HCT116 (cell line): ENCODE data around the gene CHKA. TPM values are rescaled to one million over a fixed set of nuclear protein-coding genes. Genes with fewer than 3 reads are reported as not detected.
A peak's percentile ranks its signal among the peaks of the same experiment; 100 is the strongest.

ENCODE experiments used
- ATAC-seq: fragments of 200-7000 bp; cut with Tn5 transposase; 2 replicates; pipeline ENCODE4 v1.9.1; 2020; ENCODE audit warnings: mild to moderate bottlenecking, moderate library complexity
- BruUV-seq: library from RNA; stranded (reverse); fragments of 400-500 nt; replicated peaks from 2 replicates; lab custom pipeline; 2021; lab: Mats Ljungman, UMichigan
- CTCF ChIA-PET: fragments of 300-600 bp; sonication (Branson Sonifier 250); formaldehyde crosslinking; loops from one replicate; lab custom pipeline; 2021; ENCODE audit warnings: antibody characterized with exemption; lab: Charles Lee
- POLR2A ChIA-PET: fragments of 300-600, 350-600 bp; sonication (Branson Sonifier 250); formaldehyde crosslinking; loops from one replicate; lab custom pipeline; 2021; ENCODE audit warnings: antibody characterized with exemption; lab: Charles Lee
- RAD21 ChIA-PET, 2 experiments: fragments of 300-600 bp; sonication (Branson Sonifier 250); formaldehyde crosslinking; loops; one replicate each; lab custom pipeline; 2023; ENCODE audit warnings: low total read pairs in 2 of 2; ENCODE audit not compliant: uncharacterized antibody in 2 of 2, unreplicated experiment in 2 of 2, low non-redundant PET in 1 of 2; lab: Charles Lee
- DNase-seq: peaks from one replicate; pipeline ENCODE4 v3.0.0-alpha.2; 2010; ENCODE audit warnings: low read depth, low spot score
- H2AFZ ChIP-seq: fragments of 200-600 bp; shearing (Covaris generic), sonication (generic); 2 replicates; pipeline ENCODE4 v1.6.1; 2017; ENCODE audit warnings: low read depth, mixed run types, mixed read lengths, antibody characterized with exemption, low read length; ENCODE audit not compliant: poor library complexity, severe bottlenecking
- H3K27ac ChIP-seq: 2 replicates; pipeline ENCODE4 v1.5.1; 2012; ENCODE audit warnings: low read depth, low read length
- H3K27me3 ChIP-seq: fragments of 200-600 bp; sonication (generic); 2 replicates; pipeline ENCODE4 v1.6.1; 2016; ENCODE audit warnings: mixed run types, low read length, mixed read lengths; ENCODE audit not compliant: insufficient read depth
- H3K36me3 ChIP-seq, 2 experiments: fragments of 200-500 bp in 1 of 2; fragments of 200-600 bp in 1 of 2; sonication (Bioruptor generic) in 1 of 2; sonication (generic) in 1 of 2; 2 replicates each; pipeline versions ENCODE4 v1.5.1 to v1.6.1; 2014 to 2016; ENCODE audit warnings: low read length in 2 of 2, inconsistent platforms in 1 of 2, mixed read lengths in 1 of 2, mixed run types in 1 of 2; ENCODE audit not compliant: insufficient read depth in 2 of 2, control insufficient read depth in 1 of 2
- H3K4me1 ChIP-seq, 2 experiments: fragments of 200-600 bp in 1 of 2; sonication (generic) in 1 of 2; 2 replicates each; pipeline versions ENCODE4 v1.5.1 to v1.6.1; 2012 to 2017; ENCODE audit warnings: low read length in 2 of 2, inconsistent platforms in 1 of 2, mild to moderate bottlenecking in 1 of 2, mixed read lengths in 1 of 2, mixed run types in 1 of 2, moderate library complexity in 1 of 2; ENCODE audit not compliant: insufficient read depth in 2 of 2, control insufficient read depth in 1 of 2
- H3K4me2 ChIP-seq: fragments of 200-600 bp; sonication (generic); 2 replicates; pipeline ENCODE4 v1.6.1; 2017; ENCODE audit warnings: mixed run types, low read length, mixed read lengths
- H3K4me3 ChIP-seq, 2 experiments: fragments of 200-600 bp in 1 of 2; sonication (generic) in 1 of 2; replicated peaks in 1 of 2; 2 replicates each; pipeline ENCODE4 v1.5.1; 2011 to 2016; ENCODE audit warnings: low read length in 2 of 2, control low read depth in 1 of 2, low read depth in 1 of 2, mild to moderate bottlenecking in 1 of 2, mixed read lengths in 1 of 2, mixed run types in 1 of 2
- H3K79me2 ChIP-seq: fragments of 200-600 bp; sonication (generic); 2 replicates; pipeline ENCODE4 v1.6.1; 2017; ENCODE audit warnings: mild to moderate bottlenecking, mixed run types, low read length, moderate library complexity, mixed read lengths; ENCODE audit not compliant: insufficient read depth
- H3K9ac ChIP-seq: fragments of 200-600 bp; sonication (generic); 2 replicates; pipeline ENCODE4 v1.6.1; 2016; ENCODE audit warnings: low read length, mixed read lengths
- H3K9me2 ChIP-seq: fragments of 200-600 bp; sonication (generic), shearing (Covaris generic); 2 replicates; pipeline ENCODE4 v1.6.1; 2017; ENCODE audit warnings: mixed run types, mild to moderate bottlenecking, moderate library complexity; ENCODE audit not compliant: insufficient read depth
- H3K9me3 ChIP-seq, 2 experiments: fragments of 200-500 bp in 1 of 2; fragments of 200-600 bp in 1 of 2; sonication (Bioruptor generic) in 1 of 2; sonication (generic) in 1 of 2; 2 replicates each; pipeline ENCODE4 v1.6.1; 2014 to 2017; ENCODE audit warnings: low read length in 2 of 2, mixed read lengths in 2 of 2, inconsistent platforms in 1 of 2, low read depth in 1 of 2, mild to moderate bottlenecking in 1 of 2, mixed run types in 1 of 2, moderate library complexity in 1 of 2; ENCODE audit not compliant: control insufficient read depth in 1 of 2, insufficient read depth in 1 of 2
- H4K20me1 ChIP-seq: fragments of 200-600 bp; sonication (generic), shearing (Covaris generic); 2 replicates; pipeline ENCODE4 v1.6.1; 2017; ENCODE audit warnings: mixed run types, mild to moderate bottlenecking, moderate library complexity; ENCODE audit not compliant: insufficient read depth
- ATF3 ChIP-seq: IDR thresholded peaks from 2 replicates; pipeline ENCODE4 v1.6.1; 2012
- CBX3 ChIP-seq: IDR thresholded peaks from 2 replicates; pipeline ENCODE4 v1.6.1; 2012; ENCODE audit warnings: low read depth
- CEBPB ChIP-seq: IDR thresholded peaks from 2 replicates; pipeline ENCODE4 v1.6.1; 2012; ENCODE audit warnings: low read depth
- CTCF ChIP-seq, 3 experiments: fragments of 200-600 bp in 1 of 3; sonication (generic) in 1 of 3; IDR thresholded peaks in 2 of 3; conservative IDR thresholded peaks in 1 of 3; 2 replicates each; pipeline ENCODE4 v1.5.1; 2012 to 2017; ENCODE audit warnings: low read depth in 2 of 3, low read length in 2 of 3, antibody characterized with exemption in 1 of 3, borderline replicate concordance in 1 of 3, control low read depth in 1 of 3, mild to moderate bottlenecking in 1 of 3, mixed read lengths in 1 of 3, mixed run types in 1 of 3, moderate library complexity in 1 of 3; ENCODE audit not compliant: insufficient read depth in 1 of 3
- ELF1 ChIP-seq: IDR thresholded peaks from 2 replicates; pipeline ENCODE4 v1.6.1; 2012; ENCODE audit warnings: low read depth, borderline replicate concordance
- EZH2phosphoT487 ChIP-seq: fragments of 200-600 bp; IDR thresholded peaks from 2 replicates; pipeline ENCODE4 v1.6.1; 2018; ENCODE audit warnings: antibody characterized with exemption, borderline replicate concordance
- JUND ChIP-seq: IDR thresholded peaks from 2 replicates; pipeline ENCODE4 v1.6.1; 2012
- MAX ChIP-seq: IDR thresholded peaks from 2 replicates; pipeline ENCODE4 v1.6.1; 2012
- SIN3A ChIP-seq: IDR thresholded peaks from 2 replicates; pipeline ENCODE4 v1.6.1; 2012; ENCODE audit warnings: low read depth
- SP1 ChIP-seq: IDR thresholded peaks from 2 replicates; pipeline ENCODE4 v1.6.1; 2012; ENCODE audit warnings: low read depth
- SRF ChIP-seq: IDR thresholded peaks from 2 replicates; pipeline ENCODE4 v1.6.1; 2012; ENCODE audit warnings: low read depth
- TCF7L2 ChIP-seq: IDR thresholded peaks from 2 replicates; pipeline ENCODE4 v1.7.0; 2011; ENCODE audit warnings: borderline replicate concordance, inconsistent platforms; ENCODE audit not compliant: insufficient read depth, insufficient read length; ENCODE audit errors: extremely low read depth
- YY1 ChIP-seq: IDR thresholded peaks from 2 replicates; pipeline ENCODE4 v1.6.1; 2011; ENCODE audit warnings: low read length, low read depth, moderate library complexity, mild to moderate bottlenecking; ENCODE audit not compliant: insufficient replicate concordance; ENCODE audit errors: extremely low read depth
- ZBTB33 ChIP-seq: IDR thresholded peaks from 2 replicates; pipeline ENCODE4 v1.6.1; 2011; ENCODE audit warnings: mild to moderate bottlenecking, low read length, moderate library complexity; ENCODE audit not compliant: insufficient replicate concordance; ENCODE audit errors: extremely low read depth
- ZFX ChIP-seq: fragments of 450-650 bp; IDR thresholded peaks from 2 replicates; pipeline ENCODE4 v1.6.1; 2017
- intact Hi-C: fragments of 100-400 bp; cut with micrococcal nuclease; formaldehyde crosslinking; loops from 2 replicates; pipeline ENCODE4 v1.10.0; 2022
- total RNA-seq: library from RNA; stranded (reverse); gene quantifications from one replicate; pipeline ENCODE4 v1.2.1, GENCODE V29; 2021; ENCODE audit not compliant: unreplicated experiment

The CHKA gene
- total RNA-seq, 1 experiment from 2014 or later: 33.1 TPM

GRCh38 chr11:68027667-68028066 is 93.5 kb downstream of the CHKA start:
- TF ChIP-seq EZH2phosphoT487: no peak
- TF ChIP-seq ZBTB33: no peak
- TF ChIP-seq SIN3A: no peak
- TF ChIP-seq, all 23 proteins: peak for 0
- H3K4me1 ChIP-seq: peaks cover 37 to 68% of the 10 kb centered on the region in 2 experiments
- no peaks in the 10 kb centered on the region for H4K20me1 ChIP-seq
- CTCF ChIA-PET: no interaction called here
- H2AFZ ChIP-seq: no peak overlapping the region
- peaks cover 0 to 3% of the 10 kb centered on the region in 2 experiments; a peak in 1 of 4 replicates for H3K36me3 ChIP-seq
- H3K9me2 ChIP-seq: no peaks in the 10 kb centered on the region
- RAD21 ChIA-PET: no interaction called here
- H3K27me3 ChIP-seq: no peaks in the 10 kb centered on the region
- no TSS peak for BruUV-seq
- peak overlapping the region; percentile 80 for H3K27ac ChIP-seq
- peaks cover 20% of the 10 kb centered on the region for H3K79me2 ChIP-seq
- peak overlapping the region; percentile 84 for H3K4me2 ChIP-seq
- H3K9me3 ChIP-seq: peaks cover 0 to 5% of the 10 kb centered on the region in 2 experiments; a peak in 1 of 4 replicates
- intact Hi-C loops: loop anchor here (5.0 kb wide), 1 partner anchor 180 kb away; no protein-coding TSS in a partner anchor
- peak overlapping the region; percentile 94 for H3K9ac ChIP-seq
- H3K4me3 ChIP-seq: peak overlapping the region in 1 of 2 experiments; percentile 29; a peak in 2 of 4 replicates
- POLR2A ChIA-PET: interaction anchor here (1.9 kb wide), 1 partner anchor 18 kb away, joined by 6 read pairs; the partner anchor contains the start of gene ALDH3B1
- no peak for DNase-seq
- no peak; the same call in 1 of the 2 replicates for ATAC-seq

GRCh38 chr11:68026391-68027105 is 94.6 kb downstream of the CHKA start:
- H3K9me2 ChIP-seq: no peaks in the 10 kb centered on the region
- no peak for ATAC-seq
- no TSS peak for BruUV-seq
- POLR2A ChIA-PET: no interaction called here
- intact Hi-C loops: loop anchor here (5.0 kb wide), 1 partner anchor 181 kb away; no protein-coding TSS in a partner anchor
- no peaks in the 10 kb centered on the region for H3K27me3 ChIP-seq
- no peaks in the 10 kb centered on the region for H3K36me3 ChIP-seq
- H3K27ac ChIP-seq: no peak overlapping the region
- no peak overlapping the region for H3K4me2 ChIP-seq
- H3K4me1 ChIP-seq: peaks cover 29 to 59% of the 10 kb centered on the region in 2 experiments
- peaks cover 0 to 5% of the 10 kb centered on the region in 2 experiments; a peak in 1 of 4 replicates for H3K9me3 ChIP-seq
- no peak for DNase-seq
- RAD21 ChIA-PET: no interaction called here
- H3K79me2 ChIP-seq: peaks cover 9% of the 10 kb centered on the region
- 0 out of 2 replicates have a peak overlapping the region, but pooled peaks have one; percentile 13 for H3K9ac ChIP-seq
- H3K4me3 ChIP-seq: no peak overlapping the region
- H4K20me1 ChIP-seq: no peaks in the 10 kb centered on the region
- CTCF ChIA-PET: no interaction called here
- H2AFZ ChIP-seq: no peak overlapping the region
- TF ChIP-seq CBX3 (no peak), YY1 (no peak), ELF1 (no peak), MAX (no peak), SIN3A (no peak), SP1 (no peak), JUND (no peak), CTCF (IDR thresholded peaks at IDR 0.05 in 2 of 3, conservative IDR thresholded peaks at IDR 0.05 in 1 of 3; ENCODE audit: borderline replicate concordance in 1 of 3, insufficient read depth in 1 of 3, low read depth in 2 of 3, low read length in 2 of 3) (no peak), CEBPB (no peak), TCF7L2 (no peak), ATF3 (no peak), ZFX (no peak), SRF (no peak)
